CD4-positive, alpha-beta T cell treated with Interleukin-6 for 4 hours (primary cell): ENCODE data around the gene ZC3H14.
"Not testable (repeated sequence)": the region's sequence is repeated elsewhere in the genome, so short reads cannot be mapped to it uniquely, and the experiment has no call there.

Experiments used
- DNase-seq: peaks from one replicate; pipeline ENCODE4 v3.0.0-alpha.2; 2020; ENCODE audit warnings: mixed read lengths

The ZC3H14 gene, protein sequence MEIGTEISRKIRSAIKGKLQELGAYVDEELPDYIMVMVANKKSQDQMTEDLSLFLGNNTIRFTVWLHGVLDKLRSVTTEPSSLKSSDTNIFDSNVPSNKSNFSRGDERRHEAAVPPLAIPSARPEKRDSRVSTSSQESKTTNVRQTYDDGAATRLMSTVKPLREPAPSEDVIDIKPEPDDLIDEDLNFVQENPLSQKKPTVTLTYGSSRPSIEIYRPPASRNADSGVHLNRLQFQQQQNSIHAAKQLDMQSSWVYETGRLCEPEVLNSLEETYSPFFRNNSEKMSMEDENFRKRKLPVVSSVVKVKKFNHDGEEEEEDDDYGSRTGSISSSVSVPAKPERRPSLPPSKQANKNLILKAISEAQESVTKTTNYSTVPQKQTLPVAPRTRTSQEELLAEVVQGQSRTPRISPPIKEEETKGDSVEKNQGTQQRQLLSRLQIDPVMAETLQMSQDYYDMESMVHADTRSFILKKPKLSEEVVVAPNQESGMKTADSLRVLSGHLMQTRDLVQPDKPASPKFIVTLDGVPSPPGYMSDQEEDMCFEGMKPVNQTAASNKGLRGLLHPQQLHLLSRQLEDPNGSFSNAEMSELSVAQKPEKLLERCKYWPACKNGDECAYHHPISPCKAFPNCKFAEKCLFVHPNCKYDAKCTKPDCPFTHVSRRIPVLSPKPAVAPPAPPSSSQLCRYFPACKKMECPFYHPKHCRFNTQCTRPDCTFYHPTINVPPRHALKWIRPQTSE

GRCh38 chr14:88562831-88563686, at the start of gene ZC3H14:
Gene ZC3H14, plus strand, starts transcription at chr14:88563037. Its CDS starts 97 bp downstream, at chr14:88563134.
- DNase-seq = peak; percentile 89

- DNase-seq = no peak
Observed at GRCh38 chr14:88515499-88516221, 47.2 kb upstream of the ZC3H14 start.

DNA sequence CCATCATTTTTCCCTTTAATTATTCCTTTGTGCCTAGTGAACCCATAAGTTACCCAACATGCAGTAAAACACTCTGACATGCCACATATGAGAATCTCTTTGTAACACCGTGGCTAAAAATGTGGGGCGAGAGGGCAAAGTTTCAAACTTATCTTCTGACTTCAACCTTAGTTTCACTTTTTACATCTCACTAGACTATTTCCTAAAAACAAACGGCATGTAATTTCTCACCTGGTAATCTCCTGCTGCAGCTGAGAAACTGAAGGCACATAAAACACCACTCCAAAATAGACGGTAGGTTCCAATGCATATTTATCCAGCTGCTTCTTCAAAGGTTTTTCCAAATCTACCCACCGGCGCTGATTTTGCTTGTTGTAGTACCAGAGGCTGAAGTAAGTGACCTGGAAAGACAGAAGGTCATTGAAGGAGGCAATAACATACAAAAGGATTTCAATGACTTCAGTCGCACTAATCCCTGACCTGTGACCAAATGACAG, 45.9 kb upstream of the ZC3H14 start:
- DNase-seq = no peak

DNA sequence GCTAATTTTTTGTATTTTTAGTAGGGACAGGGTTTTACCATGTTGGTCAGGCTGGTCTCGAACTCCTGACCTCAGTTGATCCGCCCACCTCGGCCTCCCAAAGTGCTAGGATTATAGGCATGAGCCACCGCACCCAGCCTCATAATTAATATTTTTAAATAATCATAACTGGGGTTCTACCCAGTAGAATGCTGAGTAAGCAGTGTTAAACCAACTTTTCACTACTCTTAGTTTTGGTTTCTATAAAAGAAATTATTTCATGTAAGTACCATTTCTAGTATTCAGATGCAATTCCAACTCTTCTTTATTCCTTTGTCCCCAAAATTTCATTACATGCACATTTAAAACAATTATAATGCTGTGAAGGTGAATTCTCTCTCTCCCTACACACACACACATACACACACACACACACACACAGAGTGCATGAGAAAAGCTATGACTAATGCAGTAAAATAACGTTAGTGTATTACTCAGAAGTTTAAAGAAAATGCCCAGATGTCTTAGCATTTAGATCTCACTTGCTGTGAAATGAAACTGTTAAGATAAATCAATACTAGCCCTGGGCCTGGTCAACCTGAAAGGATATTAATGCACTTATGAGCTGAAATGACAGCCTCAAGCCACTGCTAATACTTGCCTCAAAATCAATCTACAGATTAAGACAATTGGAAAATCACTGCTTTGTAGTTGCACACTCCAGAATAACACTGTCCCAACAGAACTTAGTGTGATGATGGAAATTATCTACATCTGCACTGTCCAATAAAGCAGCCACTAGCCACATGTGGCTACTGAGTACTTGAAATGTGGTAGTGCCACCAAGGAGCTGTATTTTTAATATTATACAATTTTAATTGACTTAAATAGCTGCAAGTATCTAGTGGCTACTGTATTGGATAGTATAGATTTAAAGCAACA, 44.0 kb upstream of the ZC3H14 start:
- DNase-seq = no peak

GRCh38 chr14:88519907-88520306, 42.9 kb upstream of the ZC3H14 start:
- no peak for DNase-seq

DNA sequence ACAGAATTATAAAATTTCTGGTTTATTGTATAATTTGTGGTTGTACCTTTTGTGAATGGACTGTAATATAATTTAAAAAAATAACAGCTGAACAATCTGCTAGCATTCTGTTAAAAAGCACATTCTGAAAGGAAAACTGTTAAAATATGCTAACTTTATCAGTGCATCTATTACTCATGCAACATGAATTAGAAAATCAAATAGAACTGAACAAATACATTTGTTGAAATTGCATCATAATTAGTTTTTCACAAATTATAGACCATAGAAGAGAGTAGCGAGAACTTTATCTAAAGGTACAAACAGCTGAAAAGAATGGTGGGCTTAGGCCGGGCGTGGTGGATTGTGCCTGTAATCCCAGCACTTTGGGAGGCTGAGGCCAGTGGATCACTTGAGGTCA, 41.0 kb upstream of the ZC3H14 start:
- no peak for DNase-seq

GRCh38 chr14:88522393-88522792, 40.4 kb upstream of the ZC3H14 start:
- DNase-seq = no peak

- not testable (repeated sequence) for DNase-seq
Observed at GRCh38 chr14:88529889-88530288, 32.9 kb upstream of the ZC3H14 start.

GRCh38 chr14:88533064-88533602, 29.7 kb upstream of the ZC3H14 start:
- no peak for DNase-seq

DNA sequence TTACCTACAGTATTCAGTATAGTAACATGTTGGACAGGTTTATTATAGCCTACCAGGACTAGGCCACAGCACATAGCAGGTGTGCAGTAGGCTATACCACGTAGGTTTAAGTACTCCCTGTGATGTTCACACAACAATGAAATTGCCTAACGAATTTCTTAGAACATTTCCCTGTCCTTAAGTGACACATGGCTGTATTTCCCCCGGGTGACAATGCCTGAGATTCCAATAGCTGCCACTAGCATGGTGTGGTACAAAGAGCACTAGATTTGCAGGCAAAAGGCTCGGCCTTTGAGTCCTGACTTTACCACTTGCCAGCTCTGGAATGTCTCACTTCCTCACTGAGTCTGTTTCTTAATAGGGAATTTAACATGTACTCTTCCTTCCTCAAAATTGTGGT, 27.7 kb upstream of the ZC3H14 start:
- no peak for DNase-seq

GRCh38 chr14:88535813-88536212, 27.0 kb upstream of the ZC3H14 start:
- no peak for DNase-seq

- DNase-seq = no peak
Observed at GRCh38 chr14:88541324-88541723, 21.5 kb upstream of the ZC3H14 start.

GRCh38 chr14:88542857-88543795, 19.7 kb upstream of the ZC3H14 start:
- no peak for DNase-seq

DNA sequence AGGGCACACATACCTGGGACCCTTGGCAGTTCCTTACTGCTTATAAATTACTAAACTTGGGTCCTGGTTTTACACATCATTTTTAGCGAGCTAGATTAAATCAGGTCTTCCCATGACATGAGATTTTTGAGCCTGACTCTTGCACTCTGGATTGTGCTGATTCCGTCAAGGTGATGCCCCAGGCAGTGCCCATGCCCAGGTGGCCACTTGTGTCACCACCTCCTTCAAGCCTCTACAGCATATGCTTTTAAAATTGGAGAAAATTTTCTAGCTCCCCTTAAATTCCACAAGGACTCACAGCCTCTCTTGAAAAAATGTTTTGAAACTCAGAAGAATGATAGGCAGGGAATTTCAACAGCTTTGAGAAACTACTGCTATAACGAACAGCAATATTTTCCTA, 17.6 kb upstream of the ZC3H14 start:
- no peak for DNase-seq

DNA sequence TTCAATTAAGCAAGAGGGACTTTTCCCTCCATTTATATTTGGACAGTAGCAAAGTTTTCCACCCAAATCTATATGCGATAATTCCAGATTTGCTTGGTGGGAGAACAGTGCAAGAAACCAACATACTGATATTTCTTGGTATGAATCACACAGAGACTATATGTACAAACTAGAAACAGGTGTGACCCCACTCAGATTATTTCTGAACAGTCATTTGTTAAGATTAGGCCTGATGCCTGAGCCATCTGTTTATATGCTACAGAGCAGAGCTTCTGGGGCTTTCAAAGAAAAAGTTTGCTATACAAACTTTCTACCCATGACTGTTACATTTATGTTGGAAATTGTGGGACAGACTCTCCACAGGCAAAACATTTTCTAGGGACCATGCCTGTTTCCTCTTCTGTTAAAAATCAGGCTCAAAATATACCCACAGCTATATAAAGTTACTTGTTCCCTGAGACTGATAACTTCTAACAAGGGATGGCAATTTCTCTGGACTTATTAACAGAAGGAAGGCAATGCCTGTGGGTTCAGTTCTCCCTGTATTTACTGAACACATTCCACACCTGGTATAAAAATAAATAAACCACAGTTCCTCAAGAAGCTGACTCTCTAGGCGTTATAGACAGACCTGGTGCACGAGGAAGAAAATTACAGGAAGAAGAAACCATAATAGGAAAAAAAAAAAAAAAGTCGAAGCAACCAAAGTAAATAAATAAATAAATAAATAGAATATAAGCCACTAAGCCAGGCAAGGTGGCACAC, 16.0 kb upstream of the ZC3H14 start:
- no peak for DNase-seq

- no peak for DNase-seq
Observed at GRCh38 chr14:88547386-88547780, 15.5 kb upstream of the ZC3H14 start.

- no peak for DNase-seq
Observed at GRCh38 chr14:88550078-88550477, 12.8 kb upstream of the ZC3H14 start.

DNA sequence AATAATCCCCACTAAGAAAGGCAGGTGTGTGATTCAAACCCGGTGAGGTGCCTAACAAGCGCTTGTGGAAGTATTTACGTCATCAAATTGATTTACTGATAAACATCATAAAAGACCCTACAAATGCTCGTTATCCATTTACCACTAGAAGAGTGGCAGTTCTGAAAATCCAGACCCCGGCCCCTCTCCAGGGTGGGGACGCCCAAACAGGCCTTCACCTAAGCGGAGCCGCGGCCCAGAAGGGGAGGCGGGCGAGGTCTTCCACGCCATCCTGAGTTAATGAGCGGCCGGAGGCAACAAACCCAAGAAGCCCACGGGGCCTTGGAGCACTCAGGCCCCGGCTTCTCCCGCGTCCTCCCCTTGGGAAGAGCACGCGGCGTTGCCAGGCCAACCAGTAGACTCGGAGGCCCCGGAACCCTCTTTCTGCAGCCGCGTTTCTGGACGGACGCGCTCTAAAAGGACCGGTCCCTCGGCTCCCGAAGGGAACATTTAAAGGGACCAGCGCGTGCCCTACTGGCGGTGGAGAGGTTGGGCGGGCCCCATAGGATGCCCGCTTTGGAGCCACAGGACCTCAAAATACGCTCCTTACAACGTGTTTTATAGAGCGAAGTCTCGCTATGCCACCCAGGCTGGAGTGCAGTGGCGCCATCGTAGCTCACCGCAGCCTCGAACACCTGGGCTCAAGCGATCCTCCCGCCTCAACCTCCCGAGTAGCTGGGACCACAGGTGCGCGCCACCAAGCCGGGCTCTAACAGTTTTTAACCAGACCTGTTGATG, 11.6 kb upstream of the ZC3H14 start:
- DNase-seq = peak; percentile 48
